Pulmonary artery endothelial cell (primary cell): ENCODE measurements around the gene RGCC. TPM values are rescaled to one million over a fixed set of nuclear protein-coding genes. Genes with fewer than 3 reads are reported as not detected.
"Not testable (repeated sequence)": the region's sequence is repeated elsewhere in the genome, so short reads cannot be mapped to it uniquely, and the experiment has no call there.

Source experiments
- DNase-seq: peaks from one replicate; pipeline ENCODE4 v3.0.0-alpha.2; 2011; ENCODE audit warnings: low read depth, low spot score
- total RNA-seq: library from RNA; depleted of rRNA; stranded (reverse); fragments of >200 nt; gene quantifications from 2 replicates; pipeline ENCODE4 v1.2.3, GENCODE V29; 2014

RGCC gene
- total RNA-seq, 1 donor from 2014 or later: 40.4 TPM

DNA sequence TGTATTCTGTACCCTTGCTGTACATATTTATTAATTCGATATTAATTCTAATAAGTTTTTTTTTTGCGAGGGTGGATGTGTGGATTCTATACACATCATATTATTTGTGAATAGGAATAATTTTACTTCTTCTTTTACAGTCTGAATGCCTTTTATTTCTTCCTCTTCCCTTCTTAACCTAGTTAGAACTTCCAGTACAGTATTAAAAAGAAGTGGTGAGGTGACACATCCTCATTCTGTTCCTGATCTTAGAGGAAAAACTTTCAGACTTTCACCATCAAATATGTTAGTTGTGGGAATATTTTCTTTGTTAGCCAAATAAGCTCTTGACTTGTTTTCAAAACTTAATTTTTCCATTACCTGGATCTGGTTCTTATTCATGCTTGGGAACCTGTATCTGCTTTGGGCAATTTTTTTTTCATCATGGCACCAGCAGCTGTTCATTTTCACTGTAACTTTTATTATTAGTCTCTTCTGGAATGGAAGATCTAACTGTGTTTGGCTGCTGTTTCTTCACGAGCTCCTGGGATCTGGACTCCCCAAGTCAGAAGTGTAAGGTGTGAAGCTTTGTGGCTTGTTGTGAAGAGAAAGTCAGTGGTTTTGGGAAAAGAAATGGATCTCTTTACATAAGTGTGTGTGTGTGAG lies 33.1 kb downstream of the RGCC start:
- no peak for DNase-seq

DNA sequence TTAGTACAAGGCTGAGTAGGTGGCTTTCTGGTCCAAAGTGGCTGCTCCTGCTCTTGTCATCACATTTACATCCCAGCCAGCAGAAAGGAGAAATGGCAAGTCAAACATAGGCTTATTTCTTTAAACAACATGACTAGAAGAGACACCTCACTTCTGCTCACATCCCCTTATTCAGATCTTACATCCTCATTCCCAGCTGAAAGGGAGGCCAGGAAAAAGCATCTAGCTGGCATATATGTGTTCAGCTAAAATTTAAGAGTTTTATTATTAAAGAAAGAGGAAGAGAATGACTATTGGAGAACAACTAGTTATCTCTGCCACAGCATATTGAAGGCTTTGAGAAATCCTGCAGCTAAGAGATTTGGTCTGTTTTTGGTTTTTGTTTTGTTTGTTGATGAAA lies 34.1 kb downstream of the RGCC start:
- DNase-seq: no peak

DNA sequence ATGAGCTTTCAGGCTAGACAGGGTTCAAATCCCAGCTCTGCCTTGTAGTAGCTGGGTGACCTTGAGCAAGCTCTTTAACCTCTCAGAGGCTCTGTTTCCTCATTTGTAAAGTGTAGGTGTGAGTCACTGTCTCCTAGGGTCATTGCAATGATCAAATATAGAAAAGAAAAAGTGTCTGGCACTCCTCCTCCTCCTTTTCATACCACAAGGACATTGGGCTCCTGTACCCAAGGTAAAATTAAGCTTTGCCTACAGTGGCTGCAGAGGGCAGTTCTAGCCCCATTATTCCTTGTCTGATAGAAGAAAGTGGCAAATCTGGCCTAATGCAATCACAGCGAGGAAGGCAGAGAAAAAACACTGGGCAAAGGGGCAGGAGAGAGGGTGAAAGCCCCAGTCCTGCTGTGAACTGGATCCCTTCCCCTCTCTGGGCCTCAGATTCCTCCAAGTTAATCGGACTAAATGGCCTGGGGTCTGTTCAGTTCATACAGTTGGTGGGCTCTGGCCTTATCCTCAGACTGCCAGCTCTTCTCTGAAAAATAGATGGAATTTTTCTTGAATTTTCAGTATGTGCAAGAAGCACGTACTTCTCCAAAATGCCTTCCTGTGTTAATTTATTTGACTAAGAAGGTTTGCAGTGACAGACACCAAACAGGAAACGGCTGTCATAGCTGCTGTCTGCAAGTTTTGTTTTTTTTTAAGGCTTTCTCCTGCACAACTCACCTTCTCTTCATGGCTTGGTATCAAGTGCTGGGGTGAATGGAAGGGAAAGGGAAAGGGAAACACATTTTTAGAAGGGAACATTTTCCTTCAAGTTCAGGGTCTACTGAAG lies 35.3 kb downstream of the RGCC start:
- no peak for DNase-seq

DNA sequence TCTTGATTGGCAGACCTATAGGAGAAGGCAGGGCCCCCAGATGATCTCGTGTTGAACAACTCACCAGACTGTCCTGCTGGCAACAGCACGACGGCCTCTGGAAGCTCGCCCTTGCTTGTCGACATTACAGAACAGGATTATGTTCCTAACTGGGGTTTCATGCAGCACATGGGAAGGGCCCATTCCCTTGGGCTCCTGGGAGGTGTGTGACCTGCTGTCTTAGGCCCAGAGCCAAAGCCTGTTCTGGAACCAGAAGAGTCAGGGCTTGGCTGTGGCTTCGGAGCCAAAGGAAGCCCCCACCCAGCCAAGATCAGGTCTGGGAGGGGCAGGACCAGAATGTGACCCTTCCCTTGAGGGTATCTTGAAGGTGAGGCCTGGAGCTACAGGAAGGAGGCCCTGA lies 36.9 kb downstream of the RGCC start:
- DNase-seq: no peak

DNA sequence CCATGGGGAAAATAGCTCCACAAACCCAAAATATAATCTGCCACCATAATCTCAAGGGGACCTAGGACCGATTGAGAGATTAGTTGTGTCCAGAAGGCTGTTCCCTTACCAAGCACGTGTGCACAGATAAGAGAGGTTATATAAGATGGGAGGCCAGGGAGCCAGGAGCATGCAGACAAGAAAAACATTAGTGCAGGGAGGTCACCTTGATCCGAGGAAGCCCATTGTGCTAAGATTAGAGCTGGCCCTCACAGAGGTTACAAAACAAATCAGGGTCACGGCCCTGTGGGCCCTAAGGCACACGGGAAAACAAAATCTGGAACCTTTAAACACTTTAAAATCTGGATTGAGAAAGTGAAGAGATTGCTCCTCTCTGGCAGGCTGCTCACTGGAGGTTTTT lies 37.7 kb downstream of the RGCC start:
- DNase-seq: no peak

DNA sequence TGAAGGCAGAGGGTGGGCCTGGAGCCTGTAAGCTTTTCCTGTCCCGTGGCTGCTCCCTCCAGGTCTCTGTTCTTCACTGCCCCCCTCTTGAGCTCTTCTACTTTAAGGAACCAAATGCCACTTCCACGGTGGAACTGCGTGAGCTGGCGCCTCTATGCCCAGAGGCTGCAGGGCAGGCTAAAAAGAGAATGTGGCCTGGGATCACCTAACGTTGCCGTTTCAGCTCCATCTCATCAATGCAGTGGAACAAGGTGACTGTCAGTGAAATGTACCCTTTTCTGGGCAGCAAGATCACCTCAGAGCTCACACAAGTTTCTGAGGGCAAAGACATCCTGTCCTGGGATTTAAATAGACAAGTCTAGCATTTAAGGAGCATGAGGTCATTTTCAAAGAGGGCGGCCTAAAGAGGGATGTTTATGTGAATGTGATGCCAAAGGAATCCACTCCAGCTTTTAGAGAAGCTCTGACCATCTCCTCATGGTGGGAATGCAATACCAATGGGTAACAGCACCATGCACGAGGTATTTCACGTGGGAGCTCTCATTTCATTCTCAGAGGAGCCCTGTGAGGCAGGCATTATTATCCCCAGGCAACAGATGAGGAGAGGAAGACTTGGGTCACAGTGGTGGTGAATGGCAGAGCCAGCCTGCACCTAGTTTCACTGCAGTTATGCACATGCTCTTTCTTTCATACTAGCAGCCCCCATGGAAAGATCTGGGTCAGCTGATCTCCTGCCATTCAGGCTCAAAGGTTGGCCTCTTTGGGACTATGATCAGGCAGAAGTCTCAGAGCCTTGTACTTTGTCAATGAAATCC lies 39.3 kb downstream of the RGCC start:
- no peak for DNase-seq

DNA sequence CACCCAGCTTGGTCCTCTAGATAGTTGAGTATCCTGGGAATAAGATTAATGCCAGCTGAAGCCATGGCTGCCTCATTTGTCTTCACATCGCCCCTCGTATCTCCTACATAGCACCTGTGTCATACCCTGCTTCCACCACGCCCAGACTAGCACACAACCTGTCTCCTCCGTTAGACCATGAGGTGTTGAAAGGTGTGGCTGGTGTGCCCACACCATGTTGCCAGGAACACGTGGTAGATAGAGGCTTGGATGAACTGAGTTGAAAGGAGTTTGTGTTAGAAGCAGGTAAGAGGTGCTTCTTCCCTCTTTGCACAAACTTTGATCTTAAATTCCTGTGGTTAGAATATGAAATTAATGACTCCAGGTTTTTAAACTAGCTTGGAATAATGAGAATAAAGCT lies 40.1 kb downstream of the RGCC start:
- no peak for DNase-seq

DNA sequence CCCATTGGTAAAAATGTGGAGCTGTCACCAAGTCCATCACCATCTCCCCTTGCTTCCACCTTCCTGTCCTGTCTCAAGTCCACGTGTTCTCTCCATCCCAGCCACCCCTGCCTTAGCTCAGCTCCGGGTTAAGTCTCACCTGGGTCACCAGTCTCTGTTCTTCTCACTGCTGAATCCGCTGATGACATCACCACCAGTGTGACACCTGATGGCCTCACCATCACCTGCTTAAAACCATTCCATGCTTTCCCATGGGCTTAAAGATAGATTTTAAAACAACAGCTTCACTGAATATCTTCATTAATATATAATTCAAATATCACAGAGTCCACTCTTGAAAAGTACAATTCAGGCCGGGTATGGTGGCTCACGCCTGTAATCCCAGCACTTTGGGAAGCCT lies 42.1 kb downstream of the RGCC start:
- no peak for DNase-seq

DNA sequence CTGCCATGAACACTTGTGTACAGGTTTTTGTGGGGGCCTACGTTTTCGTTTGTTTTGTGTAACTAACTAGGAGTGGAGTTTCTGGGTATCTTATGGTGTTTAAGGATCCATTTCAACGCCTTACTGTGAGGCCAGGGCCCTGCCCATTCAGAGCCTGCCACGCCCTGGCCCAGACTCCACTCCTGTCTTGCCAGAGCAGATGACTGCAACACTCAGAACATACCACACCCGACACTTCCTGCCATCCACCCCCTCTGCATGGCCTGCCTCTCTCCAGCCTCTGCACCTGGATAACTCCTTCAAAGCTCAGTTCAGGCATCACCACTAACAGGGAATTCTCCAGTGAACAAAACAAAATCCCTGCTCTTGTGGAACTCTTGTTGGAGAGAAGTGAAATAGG lies 43.2 kb downstream of the RGCC start:
- DNase-seq: no peak

DNA sequence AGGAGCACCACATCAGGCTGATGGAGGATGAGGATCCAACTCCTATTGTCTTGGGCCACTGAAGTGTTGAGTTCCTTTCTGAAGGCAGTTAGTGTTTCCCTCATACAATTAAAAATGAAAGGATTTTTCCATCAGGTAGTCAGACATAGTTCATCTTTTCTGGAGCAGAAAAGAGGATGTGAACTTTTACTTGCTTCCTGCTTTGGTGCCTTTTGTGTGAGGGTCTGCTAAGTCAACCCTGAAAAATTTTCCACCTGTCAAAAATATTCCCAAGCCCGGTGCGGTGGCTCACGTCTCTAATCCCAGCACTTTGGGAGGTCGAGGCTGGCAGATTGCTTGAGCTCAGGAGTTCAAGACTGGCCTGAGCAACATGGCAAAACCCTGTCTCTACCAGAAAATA lies 43.9 kb downstream of the RGCC start:
- no peak for DNase-seq

DNA sequence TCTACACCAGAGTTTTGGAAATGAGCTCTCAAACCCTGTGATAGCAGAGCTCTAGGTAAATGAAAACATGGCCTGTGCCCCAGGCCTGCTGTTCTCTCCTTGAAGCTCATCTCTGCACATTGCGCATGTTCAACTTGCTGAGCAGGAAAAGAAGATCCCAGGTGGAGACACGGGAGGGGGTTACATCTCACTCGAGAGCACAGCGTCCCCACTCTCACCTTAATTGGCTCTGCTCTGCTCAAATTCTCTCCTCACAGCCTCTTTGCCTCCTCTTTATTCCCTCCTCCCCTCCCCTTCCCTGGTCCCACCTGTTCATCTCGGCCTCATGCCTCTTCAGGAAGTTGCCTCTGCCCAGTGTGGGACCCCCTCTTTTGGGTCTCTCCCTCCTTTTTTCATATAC lies 44.7 kb downstream of the RGCC start:
- DNase-seq: no peak

DNA sequence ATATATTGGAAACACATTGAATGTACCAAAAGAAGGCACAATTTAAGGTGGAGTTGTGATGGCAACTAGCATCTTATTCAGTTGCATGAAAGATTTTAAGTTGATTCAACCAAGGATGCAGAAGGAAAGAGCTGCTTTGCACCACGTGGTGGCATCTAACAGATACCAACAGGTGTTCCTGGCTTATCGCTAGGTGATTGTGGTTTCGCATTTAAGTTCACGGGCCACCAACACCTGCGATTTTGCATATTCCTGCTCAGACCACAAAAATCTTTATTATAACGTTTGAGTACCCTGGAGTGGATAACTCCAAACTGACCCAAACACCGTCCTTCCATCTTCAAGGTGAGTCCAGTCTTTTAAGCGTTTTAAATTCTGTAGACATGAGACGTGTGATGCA lies 45.3 kb downstream of the RGCC start:
- DNase-seq: no peak

DNA sequence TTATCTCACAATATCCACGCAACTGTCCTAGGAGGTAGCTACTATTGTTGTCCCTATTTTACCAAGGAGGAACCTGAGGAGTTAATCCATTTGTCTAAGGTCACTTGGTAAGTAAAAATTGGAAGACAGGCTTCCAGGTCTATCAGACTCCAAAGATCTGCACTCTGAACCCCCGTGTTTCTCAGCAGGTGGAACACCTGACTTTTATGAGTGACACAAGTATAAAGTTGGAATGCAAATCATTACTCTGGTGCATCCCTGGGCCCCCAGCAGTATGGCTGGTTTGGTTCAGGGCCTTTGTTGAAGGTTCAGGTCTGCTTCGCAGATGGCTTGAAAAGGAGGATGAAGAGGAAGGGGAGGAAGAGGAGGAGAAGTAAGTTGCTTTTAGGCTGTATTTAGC lies 46.0 kb downstream of the RGCC start:
- DNase-seq: no peak

DNA sequence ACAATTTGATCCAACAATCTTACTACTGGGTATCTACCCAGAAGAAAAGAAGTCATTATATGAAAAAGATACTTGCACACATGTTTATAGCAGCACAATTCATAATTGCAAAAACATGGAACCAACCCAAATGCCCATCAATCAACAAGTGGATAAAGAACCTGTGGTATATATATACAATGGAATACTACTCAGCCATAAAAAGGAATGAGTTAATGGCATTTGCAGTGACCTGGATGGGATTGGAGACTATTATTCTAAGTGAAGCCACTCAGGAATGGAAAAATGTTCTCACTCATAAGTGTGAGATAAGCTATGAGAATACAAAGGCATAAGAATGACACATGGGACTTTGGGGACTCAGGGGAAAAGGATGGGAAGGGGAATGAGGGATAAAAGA lies 47.3 kb downstream of the RGCC start:
- DNase-seq: not testable (repeated sequence)

DNA sequence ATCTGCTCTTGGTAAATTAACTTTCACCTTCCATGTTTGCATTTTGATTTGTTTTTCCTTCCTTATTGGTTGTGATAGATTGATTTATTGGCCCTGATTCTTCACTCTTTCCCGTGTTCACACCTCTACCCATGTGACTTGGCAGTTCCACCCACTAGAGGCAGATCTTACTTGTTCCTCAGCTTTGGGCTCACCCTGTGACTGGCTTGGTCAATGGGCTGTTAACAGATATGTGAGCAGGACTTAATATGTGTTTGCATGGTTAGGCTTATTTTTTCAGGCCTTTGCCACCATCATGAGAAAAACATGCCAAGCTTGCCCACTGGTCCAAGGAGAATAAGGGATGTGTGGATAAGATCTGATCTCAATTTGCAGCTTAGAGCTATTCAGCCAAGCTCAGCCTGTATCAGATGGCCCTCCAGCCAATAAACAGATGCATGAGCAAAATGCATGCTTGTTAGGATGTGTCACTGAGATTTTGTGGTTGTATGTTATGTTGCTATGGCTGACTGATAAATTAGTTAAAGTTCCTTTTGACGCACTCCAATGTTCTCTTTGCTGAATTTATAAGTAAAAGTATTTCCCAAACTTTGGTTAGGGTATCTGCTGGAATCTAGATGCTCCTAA lies 48.0 kb downstream of the RGCC start:
- DNase-seq: no peak

DNA sequence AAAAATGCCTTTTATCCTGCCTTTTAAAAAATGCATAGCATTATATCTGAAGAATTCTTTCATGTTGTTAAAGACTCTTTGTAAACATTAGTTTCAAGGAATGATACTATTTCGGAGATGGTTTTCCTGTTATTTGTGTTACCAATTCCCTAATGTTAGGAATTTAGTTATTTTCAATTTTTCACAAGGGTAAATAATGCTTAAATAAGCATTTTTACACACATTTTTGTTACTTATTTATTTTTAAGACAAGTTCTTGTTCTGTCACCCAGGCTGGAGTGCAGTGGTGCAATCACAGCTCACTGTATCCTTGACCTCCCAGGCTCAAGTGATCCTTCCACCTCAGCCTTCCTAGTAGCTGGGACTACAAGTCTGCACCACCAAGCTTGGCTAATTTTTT lies 49.0 kb downstream of the RGCC start:
- DNase-seq: no peak

DNA sequence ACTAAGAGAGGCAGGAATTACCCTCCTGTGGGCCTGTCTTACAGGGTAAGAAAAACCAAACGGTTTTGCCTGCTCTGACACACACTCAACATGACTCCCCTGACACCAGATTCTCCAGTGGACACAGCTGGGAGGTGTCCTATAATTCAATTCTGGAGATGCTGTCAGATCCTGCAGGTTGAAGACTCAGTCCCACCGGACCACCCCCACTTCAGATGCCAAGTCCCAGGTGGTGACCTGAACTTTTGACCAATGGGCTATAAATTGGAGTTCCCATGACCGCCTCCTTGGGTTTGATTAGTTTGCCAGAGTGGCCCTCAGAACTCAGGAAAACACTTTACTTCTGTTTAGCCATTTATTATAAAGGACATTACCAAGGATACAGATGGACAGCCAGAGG lies 52.6 kb downstream of the RGCC start:
- DNase-seq: no peak

DNA sequence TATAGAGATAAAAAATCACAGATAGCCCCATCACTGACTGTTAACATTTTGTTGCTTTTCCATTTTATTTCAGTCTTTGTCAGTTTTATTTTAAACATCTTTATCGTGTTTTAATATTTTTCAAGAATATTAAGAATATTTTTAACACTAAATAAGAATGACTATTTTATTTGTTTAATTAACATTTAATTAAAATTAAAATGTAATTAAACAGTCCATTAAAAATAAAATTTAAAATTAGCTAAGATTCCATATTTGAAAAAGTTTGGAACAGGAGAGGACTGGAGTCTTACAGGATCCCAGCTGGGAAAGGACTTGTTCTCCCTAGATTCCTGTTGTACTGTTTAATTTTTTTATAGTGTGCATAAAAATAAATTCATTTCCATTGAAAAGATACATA lies 54.5 kb downstream of the RGCC start:
- no peak for DNase-seq

DNA sequence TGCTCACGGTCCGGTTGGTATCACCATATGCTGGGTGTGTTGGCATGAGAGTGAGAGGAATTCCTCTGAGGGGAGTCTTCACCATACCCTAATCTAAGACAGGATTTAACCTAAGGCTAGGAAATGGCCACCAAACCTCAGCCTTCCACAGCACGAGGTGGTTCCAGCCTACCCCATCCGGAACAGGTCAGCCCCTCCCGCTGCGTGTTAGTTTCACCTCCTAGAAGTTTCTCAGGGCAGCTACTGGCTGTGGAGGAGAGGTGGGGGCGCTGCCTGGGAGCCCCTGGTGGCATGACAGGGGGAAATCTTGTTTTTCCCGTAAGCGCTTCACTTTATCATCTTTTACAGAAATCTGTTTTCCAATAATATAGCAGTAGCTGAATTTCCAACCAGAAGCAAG lies 55.1 kb downstream of the RGCC start:
- DNase-seq: no peak

DNA sequence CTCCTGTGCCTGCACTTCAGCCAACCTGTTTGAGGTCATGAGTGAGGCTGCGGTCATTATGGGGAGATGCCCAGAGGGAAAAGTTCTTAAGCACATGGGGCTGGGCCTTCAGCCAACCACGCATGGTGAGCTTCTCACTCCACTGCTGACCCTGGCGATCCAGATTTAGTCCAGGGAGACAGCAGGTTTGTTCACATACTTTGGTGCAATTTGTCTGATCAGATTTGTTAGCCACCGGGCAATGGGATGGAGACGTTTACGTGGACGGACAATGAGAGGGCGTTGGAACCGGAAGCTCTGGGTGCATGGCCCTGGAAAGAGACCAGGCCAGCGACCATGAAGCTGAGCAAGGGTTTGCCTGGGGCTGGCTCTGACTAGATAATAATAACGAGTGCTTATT lies 56.2 kb downstream of the RGCC start:
- DNase-seq: no peak

DNA sequence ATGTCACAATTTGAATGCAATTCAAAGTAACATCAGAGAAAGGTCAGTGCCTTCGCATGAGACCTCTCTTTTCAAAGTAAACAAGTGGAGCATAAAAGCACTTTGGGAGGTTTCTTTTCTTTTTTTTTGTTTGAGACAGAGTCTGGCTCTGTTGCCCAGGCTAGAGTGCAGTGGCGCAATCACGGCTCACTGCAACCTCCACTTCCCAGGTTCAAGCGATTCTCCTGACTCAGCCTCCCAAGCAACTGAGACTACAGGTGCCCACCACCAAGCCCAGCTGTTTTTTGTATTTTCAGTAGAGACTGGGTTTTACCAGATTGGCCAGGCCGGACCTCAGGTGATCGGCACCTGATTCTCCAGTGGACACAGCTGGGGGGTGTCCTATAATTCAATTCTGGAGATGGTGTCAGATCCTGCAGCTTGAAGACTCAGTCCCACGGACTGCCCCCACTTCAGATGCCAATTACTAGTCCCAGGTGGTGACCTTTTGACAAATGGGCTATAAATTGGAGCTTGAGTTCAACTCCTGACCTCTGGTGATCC lies 57.6 kb downstream of the RGCC start:
- no peak for DNase-seq
